Measurements from ENCODE around the gene MYH11.
"Not testable (repeated sequence)": the region's sequence is repeated elsewhere in the genome, so short reads cannot be mapped to it uniquely, and the experiment has no call there.

Gene MYH11

GRCh38 chr16:15714393-15715172 lies 142.2 kb downstream of the MYH11 start:
- DNase-seq (ENCODE audit: low read depth), result no peak

DNA sequence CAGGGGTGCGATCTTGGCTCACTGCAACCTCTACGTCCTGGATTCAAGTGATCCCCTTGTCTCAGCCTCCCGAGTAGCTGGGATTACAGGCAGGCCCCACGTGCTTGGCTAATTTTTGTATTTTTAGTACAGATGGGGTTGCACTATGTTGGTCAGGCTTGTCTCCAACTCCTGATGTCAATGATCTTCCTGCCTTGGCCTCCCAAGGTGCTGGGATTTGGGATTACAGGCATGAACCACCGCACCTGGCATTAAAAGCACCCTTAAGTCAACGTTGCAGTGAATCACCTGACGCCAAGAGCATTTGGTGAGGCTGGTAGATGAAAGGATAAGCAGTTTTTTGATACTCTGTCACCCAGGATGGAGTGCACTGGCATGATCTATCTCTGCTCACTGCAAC lies 147.8 kb downstream of the MYH11 start:
- no peak for DNase-seq (ENCODE audit: low read depth)

GRCh38 chr16:15708096-15708495 lies 148.7 kb downstream of the MYH11 start:
- no peak for DNase-seq (ENCODE audit: low read depth)

- DNase-seq (ENCODE audit: low read depth), result no peak
These were observed 149.5 kb downstream of the MYH11 start for GRCh38 chr16:15707332-15707731.

GRCh38 chr16:15705064-15705565 lies 151.7 kb downstream of the MYH11 start:
- DNase-seq (ENCODE audit: low read depth), result no peak

- peak; percentile 63 for DNase-seq (ENCODE audit: low read depth)
These were observed 152.3 kb downstream of the MYH11 start for GRCh38 chr16:15704545-15704987.

GRCh38 chr16:15703029-15703736 lies 153.6 kb downstream of the MYH11 start:
- no peak for DNase-seq (ENCODE audit: low read depth)

- DNase-seq (ENCODE audit: low read depth), result no peak
These were observed 154.6 kb downstream of the MYH11 start for GRCh38 chr16:15701975-15702970.

- no peak for DNase-seq (ENCODE audit: low read depth)
These were observed 155.5 kb downstream of the MYH11 start for GRCh38 chr16:15701367-15701766.

- no peak for DNase-seq (ENCODE audit: low read depth)
These were observed 157.0 kb downstream of the MYH11 start for GRCh38 chr16:15699819-15700218.

- no peak for DNase-seq (ENCODE audit: low read depth)
These were observed 162.3 kb downstream of the MYH11 start for GRCh38 chr16:15694499-15694898.

DNA sequence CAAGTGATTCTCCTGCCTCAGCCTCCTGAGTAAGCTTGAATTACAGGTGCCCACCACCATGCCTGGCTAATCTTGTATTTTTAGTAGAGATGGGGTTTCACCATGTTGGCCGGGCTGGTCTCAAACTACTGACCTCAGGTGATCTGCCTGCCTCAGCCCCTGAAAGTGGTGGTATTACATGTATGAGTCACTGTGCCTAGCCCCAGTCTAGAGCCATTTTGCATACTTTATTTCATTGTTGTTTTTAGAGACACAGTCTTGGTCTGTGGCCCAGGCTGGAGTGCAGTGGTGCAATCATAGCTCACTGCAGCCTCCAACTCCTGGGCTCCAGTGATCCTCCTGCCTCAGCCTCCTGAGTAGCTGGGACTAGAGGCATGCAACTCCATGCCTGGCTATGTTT lies 164.3 kb downstream of the MYH11 start:
- not testable (repeated sequence) for DNase-seq (ENCODE audit: low read depth)

GRCh38 chr16:15691046-15691445 lies 165.8 kb downstream of the MYH11 start:
- no peak for DNase-seq (ENCODE audit: low read depth)

- no peak for DNase-seq (ENCODE audit: low read depth)
These were observed 166.5 kb downstream of the MYH11 start for GRCh38 chr16:15690296-15690695.

DNA sequence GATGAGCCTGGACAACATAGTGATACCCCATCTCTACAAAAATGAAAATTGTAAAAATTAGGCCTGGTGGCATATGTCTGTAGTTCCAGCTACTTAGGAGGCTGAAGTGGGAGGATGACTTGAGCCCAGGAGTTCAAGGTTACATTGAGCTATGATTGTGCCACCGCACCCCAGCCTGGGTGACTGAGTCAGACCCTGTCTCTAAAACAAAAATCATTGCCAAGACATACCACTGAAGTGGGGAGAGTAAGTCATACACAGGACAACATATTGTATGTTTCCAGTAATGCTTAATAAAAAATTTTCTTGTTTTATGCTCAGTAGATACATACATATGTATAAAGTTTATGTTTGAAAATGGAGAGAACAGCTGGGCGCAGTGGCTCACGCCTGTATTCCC lies 167.5 kb downstream of the MYH11 start:
- no peak for DNase-seq (ENCODE audit: low read depth)

- no peak for DNase-seq (ENCODE audit: low read depth)
These were observed 170.5 kb downstream of the MYH11 start for GRCh38 chr16:15686287-15686686.

GRCh38 chr16:15682105-15682570 lies 174.7 kb downstream of the MYH11 start:
- no peak for DNase-seq (ENCODE audit: low read depth)

DNA sequence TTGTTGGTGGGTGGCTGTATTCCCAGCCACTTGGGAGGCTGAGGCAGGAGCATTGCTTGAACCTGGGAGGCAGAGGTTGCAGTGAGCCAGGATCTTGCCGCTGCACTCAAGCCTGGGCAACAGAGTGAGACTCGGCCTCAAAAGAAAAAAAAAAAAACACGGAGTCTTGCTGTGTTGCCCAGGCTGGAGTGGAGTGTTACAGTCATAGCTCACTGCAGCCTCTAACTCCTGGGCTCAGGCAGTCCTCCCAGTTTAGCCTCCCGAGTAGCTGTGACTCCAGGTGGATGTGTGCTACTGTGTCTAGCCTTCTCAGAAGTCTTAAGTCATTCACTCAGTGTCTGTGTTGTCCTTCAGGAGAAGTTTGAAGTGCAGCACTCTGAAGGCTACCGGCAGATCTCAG lies 179.4 kb downstream of the MYH11 start:
- no peak for DNase-seq (ENCODE audit: low read depth)

DNA sequence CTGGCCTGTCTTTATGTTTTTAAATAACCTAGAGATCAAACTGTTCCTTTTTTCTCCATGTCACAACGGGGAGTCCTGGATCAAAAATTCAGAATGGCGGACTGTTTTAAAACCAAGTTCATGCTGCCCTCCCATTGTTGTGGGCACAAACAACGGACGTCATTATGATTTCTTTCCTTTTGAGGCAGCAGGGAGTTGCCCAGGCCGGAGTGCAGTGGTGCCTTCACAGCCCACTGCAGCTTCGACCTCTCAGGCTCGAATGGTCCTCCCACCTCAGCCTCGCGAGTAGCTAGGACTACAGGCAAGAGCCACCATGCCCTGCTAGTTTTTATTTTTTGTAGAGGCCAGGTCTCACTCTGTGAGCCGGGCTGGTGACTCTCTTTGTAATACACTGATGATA lies 180.3 kb downstream of the MYH11 start:
- no peak for DNase-seq (ENCODE audit: low read depth)

DNA sequence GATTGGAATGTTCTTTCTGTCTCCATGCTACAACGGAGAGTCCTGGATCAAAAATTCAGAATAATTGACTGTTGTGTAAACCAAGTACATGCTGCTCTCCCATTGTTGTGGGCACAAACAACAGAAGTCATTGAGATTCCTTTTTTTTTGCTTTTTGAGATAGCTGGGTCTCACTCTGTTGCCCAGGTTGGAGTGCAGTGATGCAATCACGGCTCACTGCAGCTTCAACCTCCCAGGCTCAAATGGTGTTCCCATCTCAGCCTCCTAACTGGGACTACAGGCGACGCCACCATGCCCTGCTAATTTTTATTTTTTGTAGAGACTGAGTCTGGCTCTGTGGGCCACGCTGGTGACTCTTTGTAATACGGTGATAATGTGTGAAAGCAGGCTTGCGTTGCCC lies 182.3 kb downstream of the MYH11 start:
- no peak for DNase-seq (ENCODE audit: low read depth)

DNA sequence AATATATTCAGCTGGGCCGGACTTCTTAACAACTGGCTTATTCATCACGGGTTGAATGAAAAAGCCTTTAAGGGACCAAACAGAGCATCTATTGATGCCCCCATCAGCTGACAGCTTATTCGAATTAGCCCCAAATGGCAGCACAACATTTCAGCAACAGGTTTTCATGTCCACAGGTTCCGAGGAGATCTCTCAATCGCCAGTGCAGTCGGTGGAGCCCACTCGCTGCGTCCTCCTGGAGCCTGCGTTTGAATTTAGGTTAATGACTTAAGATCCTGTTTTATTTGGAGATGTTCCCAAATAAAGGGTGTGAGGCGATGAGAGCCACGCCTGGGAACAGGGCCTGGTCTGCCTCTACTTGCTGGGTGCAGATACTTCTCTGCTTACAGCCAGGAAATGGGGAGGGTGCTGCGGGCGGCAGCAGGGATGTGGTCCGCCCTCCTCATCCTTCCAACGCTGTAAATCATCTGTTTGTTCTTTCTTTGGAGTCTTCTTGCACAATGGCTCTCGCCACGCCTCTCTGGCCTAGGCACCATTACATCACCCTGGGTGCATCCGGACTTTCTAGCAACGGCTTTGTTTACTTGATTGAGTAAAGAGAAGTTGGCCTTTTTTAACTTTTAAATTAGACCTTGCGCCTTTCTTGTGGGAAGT lies 184.2 kb downstream of the MYH11 start:
- peak; percentile 34 for DNase-seq (ENCODE audit: low read depth)

Measured in stimulated activated CD8-positive, alpha-beta memory T cell treated with anti-CD3 and anti-CD28 coated beads, Interleukin-15, amount 100 ng/mL, for 1 hour (primary cell).